HEK293 (cell line): ENCODE measurements around the gene GRK2.

Experiments
- CTCF ChIP-seq: fragments of 450-650 bp; formaldehyde crosslinking; IDR thresholded peaks from 2 replicates; pipeline ENCODE4 v1.5.1; 2016; ENCODE audit warnings: missing biosample characterization, missing genetic modification characterization
- ELK4 ChIP-seq: IDR thresholded peaks from 2 replicates; pipeline ENCODE4 v1.6.1; 2011; ENCODE audit warnings: mild to moderate bottlenecking, low read depth, low read length, borderline replicate concordance
- GLI2 ChIP-seq: fragments of 450-650 bp; formaldehyde crosslinking; IDR thresholded peaks from 2 replicates; pipeline ENCODE4; 2017; ENCODE audit warnings: missing biosample characterization, missing genetic modification characterization, low read depth, borderline replicate concordance
- HOXA7 ChIP-seq: sonication (generic); formaldehyde crosslinking; IDR thresholded peaks from 2 replicates; pipeline ENCODE4 v1.8.1; 2022; ENCODE audit warnings: missing genetic modification reagents, borderline replicate concordance
- INSM2 ChIP-seq: fragments of 450-650 bp; formaldehyde crosslinking; IDR thresholded peaks from 2 replicates; pipeline ENCODE4 v1.5.1; 2016; ENCODE audit warnings: missing biosample characterization, missing genetic modification characterization
- KLF7 ChIP-seq: fragments of 450-650 bp; formaldehyde crosslinking; IDR thresholded peaks from 2 replicates; pipeline ENCODE4 v1.5.1; 2016; ENCODE audit warnings: missing biosample characterization, missing genetic modification characterization, borderline replicate concordance
- PRDM10 ChIP-seq: fragments of 450-650 bp; formaldehyde crosslinking; IDR thresholded peaks from 2 replicates; pipeline ENCODE4 v1.5.1; 2016; ENCODE audit warnings: missing biosample characterization, missing genetic modification characterization
- SCRT2 ChIP-seq: fragments of 450-650 bp; formaldehyde crosslinking; IDR thresholded peaks from 2 replicates; pipeline ENCODE4 v1.5.1; 2016; ENCODE audit warnings: missing biosample characterization, missing genetic modification characterization
- SP3 ChIP-seq: fragments of 450-650 bp; formaldehyde crosslinking; IDR thresholded peaks from 2 replicates; pipeline ENCODE4 v1.5.1; 2016; ENCODE audit warnings: missing biosample characterization, missing genetic modification characterization
- TRIM28 ChIP-seq: IDR thresholded peaks from 2 replicates; pipeline ENCODE4 v1.6.1; 2011; ENCODE audit warnings: low read length, control low read depth, borderline replicate concordance
- WT1 ChIP-seq: fragments of 450-650 bp; formaldehyde crosslinking; IDR thresholded peaks from 2 replicates; pipeline ENCODE4 v1.5.1; 2016; ENCODE audit warnings: missing biosample characterization, missing genetic modification characterization
- ZBTB49 ChIP-seq: fragments of 450-650 bp; formaldehyde crosslinking; IDR thresholded peaks from 2 replicates; pipeline ENCODE4 v1.5.1; 2016; ENCODE audit warnings: missing biosample characterization, missing genetic modification characterization, low read depth
- ZEB2 ChIP-seq: fragments of 450-650 bp; formaldehyde crosslinking; IDR thresholded peaks from 2 replicates; pipeline ENCODE4 v1.5.1; 2016; ENCODE audit warnings: missing biosample characterization, missing genetic modification characterization
- ZNF175 ChIP-seq: fragments of 450-650 bp; formaldehyde crosslinking; IDR thresholded peaks from 2 replicates; pipeline ENCODE4 v1.5.1; 2016; ENCODE audit warnings: missing biosample characterization, missing genetic modification characterization
- ZNF184 ChIP-seq: fragments of 450-650 bp; IDR thresholded peaks from 2 replicates; pipeline ENCODE4 v1.5.1; 2018; ENCODE audit warnings: missing biosample characterization, mild to moderate bottlenecking, missing genetic modification characterization
- ZNF223 ChIP-seq: fragments of 450-650 bp; formaldehyde crosslinking; IDR thresholded peaks from 2 replicates; pipeline ENCODE4 v1.5.1; 2016; ENCODE audit warnings: missing biosample characterization, missing genetic modification characterization
- ZNF280D ChIP-seq: fragments of 450-650 bp; formaldehyde crosslinking; IDR thresholded peaks from 2 replicates; pipeline ENCODE4 v1.5.1; 2016; ENCODE audit warnings: missing biosample characterization, missing genetic modification characterization
- ZNF350 ChIP-seq: fragments of 450-650 bp; formaldehyde crosslinking; IDR thresholded peaks from 2 replicates; pipeline ENCODE4 v1.5.0; 2017; ENCODE audit warnings: missing biosample characterization, mild to moderate bottlenecking, missing genetic modification characterization
- ZNF426 ChIP-seq: fragments of 450-650 bp; formaldehyde crosslinking; IDR thresholded peaks from 2 replicates; pipeline ENCODE4 v1.5.1; 2017; ENCODE audit warnings: missing biosample characterization, missing genetic modification characterization, mild to moderate bottlenecking, inconsistent platforms, moderate library complexity
- ZNF530 ChIP-seq: fragments of 450-650 bp; formaldehyde crosslinking; IDR thresholded peaks from 2 replicates; pipeline ENCODE4 v1.5.1; 2016; ENCODE audit warnings: low read depth, missing biosample characterization, missing genetic modification characterization
- ZNF610 ChIP-seq: fragments of 450-650 bp; formaldehyde crosslinking; IDR thresholded peaks from 2 replicates; pipeline ENCODE4 v1.5.1; 2016; ENCODE audit warnings: missing biosample characterization, missing genetic modification characterization, borderline replicate concordance
- ZNF645 ChIP-seq: fragments of 450-650 bp; formaldehyde crosslinking; IDR thresholded peaks from 2 replicates; pipeline ENCODE4; 2016; ENCODE audit warnings: missing biosample characterization, missing genetic modification characterization
- ZNF830 ChIP-seq: fragments of 450-650 bp; IDR thresholded peaks from 2 replicates; pipeline ENCODE4 v1.5.0; 2018; ENCODE audit warnings: missing biosample characterization, missing genetic modification characterization, low read depth, mild to moderate bottlenecking, moderate library complexity
- ZNF843 ChIP-seq: fragments of 450-650 bp; formaldehyde crosslinking; IDR thresholded peaks from 2 replicates; pipeline ENCODE4 v1.5.1; 2016; ENCODE audit warnings: missing biosample characterization, missing genetic modification characterization
- ZXDB ChIP-seq: fragments of 450-650 bp; formaldehyde crosslinking; IDR thresholded peaks from 2 replicates; pipeline ENCODE4 v1.5.1; 2016; ENCODE audit warnings: missing biosample characterization, missing genetic modification characterization

GRK2 gene

GRCh38 chr11:67303132-67303834, 37.0 kb downstream of the GRK2 start, which contains the start of gene SSH3 (continued):
- TF ChIP-seq ZNF184 (tag by site-specific recombination) (no peak), ZNF223 (tag by site-specific recombination) (no peak), KLF7 (tag by site-specific recombination) (no peak), ZEB2 (tag by site-specific recombination) (no peak), ZNF530 (tag by site-specific recombination) (no peak), ZNF610 (tag by site-specific recombination) (no peak), ZNF280D (no peak), WT1 (no peak), ZNF843 (no peak), CTCF (tag by site-specific recombination) (no peak), ZNF830 (tag by site-specific recombination) (no peak), SP3 (tag by site-specific recombination) (peak; percentile 83), ZNF426 (tag by site-specific recombination) (no peak), TRIM28 (no peak), SCRT2 (no peak), ZXDB (peak; percentile 85), PRDM10 (tag by site-specific recombination) (peak; percentile 31; the same call in 1 of the 2 replicates), INSM2 (tag by site-specific recombination) (no peak), ZNF175 (tag by site-specific recombination) (no peak), ELK4 (no peak), GLI2 (no peak), ZBTB49 (tag by site-specific recombination) (no peak), HOXA7 (no peak), ZNF350 (tag by site-specific recombination) (no peak), ZNF645 (tag by site-specific recombination) (no peak)
